Stomach (tissue), 4 donors: ENCODE measurements around the gene RHEX.
"Not testable (repeated sequence)": the region's sequence is repeated elsewhere in the genome, so short reads cannot be mapped to it uniquely, and the experiment has no call there.

Source experiments
- CTCF ChIP-seq, 7 experiments: fragments of 450-650 bp in 4 of 7; fragments of 200-600 bp in 3 of 7; sonication (generic) in 3 of 7; IDR thresholded peaks; one replicate each; pipeline ENCODE4 v1.5.1; 2016 to 2019; ENCODE audit warnings: antibody characterized with exemption in 7 of 7, control low read depth in 2 of 7, mild to moderate bottlenecking in 1 of 7
- EP300 ChIP-seq: sonication (generic); formaldehyde crosslinking; IDR thresholded peaks from one replicate; pipeline ENCODE4 v1.6.1; 2017; ENCODE audit warnings: antibody characterized with exemption
- POLR2A ChIP-seq, 4 donors: fragments of 450-650 bp; IDR thresholded peaks; one replicate each; pipeline ENCODE4 v1.6.1; 2016; ENCODE audit warnings: antibody characterized with exemption in 4 of 4, control low read depth in 2 of 4, mild to moderate bottlenecking in 1 of 4, moderate library complexity in 1 of 4
- POLR2AphosphoS5 ChIP-seq, 3 donors: sonication (generic); formaldehyde crosslinking; IDR thresholded peaks; one replicate each; pipeline ENCODE4 v1.6.1; 2016; ENCODE audit warnings: antibody characterized with exemption in 3 of 3

- not testable (repeated sequence) for TF ChIP-seq POLR2A (IDR thresholded peaks at IDR 0.05); EP300; CTCF (IDR thresholded peaks at IDR 0.05); POLR2AphosphoS5 (IDR thresholded peaks at IDR 0.05)
Measured at GRCh38 chr1:206055639-206056323, 2.8 kb downstream of the RHEX start.
